ENCODE data around the gene ASMT. TPM values are rescaled to one million over a fixed set of nuclear protein-coding genes. Genes with fewer than 3 reads are reported as not detected.
"Not testable (repeated sequence)": the region's sequence is repeated elsewhere in the genome, so short reads cannot be mapped to it uniquely, and the experiment has no call there.

Gene ASMT
- total RNA-seq, 2 donors from 2014 or later, result 0.27 TPM; not detected in 1

DNA sequence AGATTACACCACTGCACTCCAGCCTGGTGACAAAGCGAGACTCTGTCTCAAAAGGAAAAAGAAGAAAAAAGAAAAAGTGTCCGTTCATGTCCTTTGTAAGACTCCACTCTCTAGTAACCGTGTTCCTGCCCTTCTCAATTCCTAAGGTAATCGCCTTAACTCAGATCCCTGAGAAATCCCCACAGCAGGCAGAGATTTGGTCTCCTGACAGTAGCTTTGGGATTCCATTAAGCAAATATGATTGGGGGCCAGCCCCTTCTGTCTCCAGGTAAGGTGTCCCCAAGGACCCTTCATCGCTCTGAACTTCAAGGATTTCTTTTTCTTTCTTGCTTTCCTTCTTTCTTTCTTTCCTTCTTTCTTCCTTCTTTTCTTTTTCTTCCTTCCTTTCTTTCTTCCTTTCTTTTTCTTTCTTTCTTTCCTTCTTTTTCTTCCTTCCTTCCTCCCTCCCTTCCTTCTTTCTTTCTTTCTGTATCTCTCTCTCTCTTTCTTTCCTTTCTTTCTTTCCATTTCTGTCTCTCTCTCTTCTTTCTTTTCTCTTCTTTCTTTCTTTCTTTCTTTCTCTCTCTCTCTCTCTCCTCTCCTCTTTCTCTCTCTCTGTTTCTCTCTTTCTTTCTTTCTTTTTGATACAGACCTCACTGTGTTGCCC, 2.1 kb upstream of the ASMT start:
- Histone ChIP-seq H3K9ac (ENCODE audit: low read depth in 2 of 2, low read length in 2 of 2) (no peak overlapping the region), H3K27me3 (no peaks in the 10 kb centered on the region), H3K4me3 (no peak overlapping the region), H3K27ac (no peak overlapping the region), H3K36me3 (no peaks in the 10 kb centered on the region), H3K9me3 (no peaks in the 10 kb centered on the region), H3K4me1 (no peaks in the 10 kb centered on the region)
- no peak for DNase-seq
- TF ChIP-seq, protein P1, sequence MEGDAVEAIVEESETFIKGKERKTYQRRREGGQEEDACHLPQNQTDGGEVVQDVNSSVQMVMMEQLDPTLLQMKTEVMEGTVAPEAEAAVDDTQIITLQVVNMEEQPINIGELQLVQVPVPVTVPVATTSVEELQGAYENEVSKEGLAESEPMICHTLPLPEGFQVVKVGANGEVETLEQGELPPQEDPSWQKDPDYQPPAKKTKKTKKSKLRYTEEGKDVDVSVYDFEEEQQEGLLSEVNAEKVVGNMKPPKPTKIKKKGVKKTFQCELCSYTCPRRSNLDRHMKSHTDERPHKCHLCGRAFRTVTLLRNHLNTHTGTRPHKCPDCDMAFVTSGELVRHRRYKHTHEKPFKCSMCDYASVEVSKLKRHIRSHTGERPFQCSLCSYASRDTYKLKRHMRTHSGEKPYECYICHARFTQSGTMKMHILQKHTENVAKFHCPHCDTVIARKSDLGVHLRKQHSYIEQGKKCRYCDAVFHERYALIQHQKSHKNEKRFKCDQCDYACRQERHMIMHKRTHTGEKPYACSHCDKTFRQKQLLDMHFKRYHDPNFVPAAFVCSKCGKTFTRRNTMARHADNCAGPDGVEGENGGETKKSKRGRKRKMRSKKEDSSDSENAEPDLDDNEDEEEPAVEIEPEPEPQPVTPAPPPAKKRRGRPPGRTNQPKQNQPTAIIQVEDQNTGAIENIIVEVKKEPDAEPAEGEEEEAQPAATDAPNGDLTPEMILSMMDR (IDR thresholded peaks at IDR 0.05), result no peak
- intact Hi-C loops (cut with DNase I), result no loop called here

DNA sequence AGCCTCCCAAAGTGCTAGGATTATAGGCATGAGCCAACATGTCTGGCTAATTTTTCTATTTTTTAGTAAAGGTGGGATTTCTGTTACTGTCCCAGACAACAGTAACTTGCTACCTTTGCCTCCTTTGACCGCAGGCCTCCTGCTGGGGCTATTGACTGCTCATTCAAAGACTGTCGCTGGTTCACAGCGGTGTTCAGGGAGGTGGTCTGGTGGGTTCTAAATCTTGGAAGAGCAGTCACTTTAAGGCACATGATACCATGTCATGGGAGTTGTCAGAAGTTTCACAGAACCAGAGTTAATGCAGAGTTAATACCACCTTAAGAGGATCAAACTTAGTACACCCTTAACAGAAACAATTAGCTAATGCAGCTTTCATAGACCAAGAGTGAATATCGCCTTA, 3.8 kb downstream of the ASMT start:
- intact Hi-C loops (cut with DNase I), result no loop called here
- DNase-seq, result no peak
- Histone ChIP-seq H3K4me1 (no peaks in the 10 kb centered on the region), H3K4me3 (no peak overlapping the region), H3K27ac (no peak overlapping the region), H3K9me3 (no peaks in the 10 kb centered on the region), H3K9ac (ENCODE audit: low read depth in 2 of 2, low read length in 2 of 2) (no peak overlapping the region), H3K36me3 (no peaks in the 10 kb centered on the region), H3K27me3 (no peaks in the 10 kb centered on the region)
- TF ChIP-seq, protein P1 (IDR thresholded peaks at IDR 0.05), result no peak

- H3K27me3 ChIP-seq, result no peaks in the 10 kb centered on the region
- no peak overlapping the region for H3K27ac ChIP-seq
- H3K9ac ChIP-seq (ENCODE audit: low read depth in 2 of 2, low read length in 2 of 2), result no peak overlapping the region
- no peak overlapping the region for H3K4me3 ChIP-seq
- intact Hi-C loops (cut with DNase I), result no loop called here
- no peaks in the 10 kb centered on the region for H3K4me1 ChIP-seq
- no peaks in the 10 kb centered on the region for H3K9me3 ChIP-seq
- no peaks in the 10 kb centered on the region for H3K36me3 ChIP-seq
- TF ChIP-seq, protein P1 (IDR thresholded peaks at IDR 0.05), result no peak
- DNase-seq, result no peak
Observed at GRCh38 chrX:1623691-1624090, 8.8 kb downstream of the ASMT start.

DNA sequence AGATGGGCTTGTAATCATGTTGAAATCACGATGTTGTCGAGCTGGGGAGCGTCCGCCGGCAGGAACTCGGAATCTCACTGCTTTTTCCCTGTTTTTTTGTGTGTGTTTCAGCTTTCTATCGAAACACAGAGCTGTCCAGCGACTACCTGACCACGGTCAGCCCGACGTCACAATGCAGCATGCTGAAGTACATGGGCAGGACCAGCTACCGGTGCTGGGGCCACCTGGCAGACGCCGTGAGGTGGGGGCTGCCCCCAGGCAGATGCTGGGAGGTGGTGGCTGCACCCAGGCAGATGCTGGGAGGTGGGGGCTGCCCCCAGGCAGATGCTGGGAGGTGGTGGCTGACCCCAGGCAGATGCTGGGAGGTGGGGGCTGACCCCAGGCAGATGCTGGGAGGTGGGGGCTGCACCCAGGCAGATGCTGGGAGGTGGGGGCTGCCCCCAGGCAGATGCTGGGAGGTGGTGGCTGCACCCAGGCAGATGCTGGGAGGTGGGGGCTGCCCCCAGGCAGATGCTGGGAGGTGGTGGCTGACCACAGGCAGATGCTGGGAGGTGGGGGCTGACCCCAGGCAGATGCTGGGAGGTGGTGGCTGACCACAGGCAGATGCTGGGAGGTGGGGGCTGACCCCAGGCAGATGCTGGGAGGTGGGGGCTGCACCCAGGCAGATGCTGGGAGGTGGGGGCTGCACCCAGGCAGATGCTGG, 9.4 kb downstream of the ASMT start:
- H3K27me3 ChIP-seq; intact Hi-C loops (cut with DNase I): not testable (repeated sequence)

DNA sequence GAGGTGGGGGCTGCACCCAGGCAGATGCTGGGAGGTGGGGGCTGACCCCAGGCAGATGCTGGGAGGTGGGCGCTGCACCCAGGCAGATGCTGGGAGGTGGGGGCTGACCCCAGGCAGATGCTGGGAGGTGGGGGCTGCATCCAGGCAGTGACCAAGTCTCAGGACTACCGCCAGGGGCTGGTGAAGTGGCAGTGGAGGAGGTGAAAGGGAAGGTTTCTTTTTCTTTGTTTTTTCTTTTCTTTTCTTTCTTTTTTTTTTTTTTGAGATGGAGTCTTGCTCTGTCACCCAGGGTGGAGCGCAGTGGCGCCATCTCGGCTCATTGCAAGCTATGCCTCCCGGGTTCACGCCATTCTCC, 10.0 kb downstream of the ASMT start:
- H3K9ac ChIP-seq (ENCODE audit: low read depth in 2 of 2, low read length in 2 of 2); DNase-seq; H3K27ac ChIP-seq; H3K4me3 ChIP-seq; intact Hi-C loops (cut with DNase I); H3K27me3 ChIP-seq; H3K36me3 ChIP-seq; H3K4me1 ChIP-seq; H3K9me3 ChIP-seq: not testable (repeated sequence)

More for the DNA sequence above, 9.4 kb downstream of the ASMT start:
- H3K4me3 ChIP-seq; H3K9ac ChIP-seq (ENCODE audit: low read depth in 2 of 2, low read length in 2 of 2); H3K27ac ChIP-seq; H3K4me1 ChIP-seq; H3K36me3 ChIP-seq; DNase-seq; H3K9me3 ChIP-seq: not testable (repeated sequence)

DNA sequence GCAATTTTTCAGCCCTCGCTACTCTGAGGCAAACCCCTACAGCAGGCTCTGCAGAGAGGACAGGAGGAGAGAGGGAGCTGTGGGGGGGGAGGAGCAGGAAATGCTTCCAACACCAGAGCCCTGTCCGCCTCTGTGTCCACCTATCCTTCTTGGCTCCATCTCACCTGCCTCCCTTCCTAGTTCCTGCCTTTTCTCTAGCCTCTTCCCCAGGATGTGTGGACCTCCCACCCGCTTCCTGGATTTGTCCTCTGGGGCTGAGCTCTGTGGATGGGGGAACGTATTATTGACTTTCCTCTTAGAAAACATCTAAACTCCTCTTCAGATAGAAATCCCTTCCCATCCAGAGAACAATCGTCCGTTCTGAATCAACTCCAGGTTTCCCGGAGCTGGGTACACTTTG, 14.4 kb downstream of the ASMT start:
- no peaks in the 10 kb centered on the region for H3K27me3 ChIP-seq
- no peaks in the 10 kb centered on the region for H3K36me3 ChIP-seq
- H3K9ac ChIP-seq (ENCODE audit: low read depth in 2 of 2, low read length in 2 of 2), result no peak overlapping the region
- intact Hi-C loops (cut with DNase I), result no loop called here
- TF ChIP-seq, protein P1 (IDR thresholded peaks at IDR 0.05), result no peak
- H3K27ac ChIP-seq, result no peak overlapping the region
- DNase-seq, result no peak
- H3K4me1 ChIP-seq, result no peaks in the 10 kb centered on the region
- H3K4me3 ChIP-seq, result no peak overlapping the region
- no peaks in the 10 kb centered on the region for H3K9me3 ChIP-seq
